ENCODE results near the gene WDR7.

DNA sequence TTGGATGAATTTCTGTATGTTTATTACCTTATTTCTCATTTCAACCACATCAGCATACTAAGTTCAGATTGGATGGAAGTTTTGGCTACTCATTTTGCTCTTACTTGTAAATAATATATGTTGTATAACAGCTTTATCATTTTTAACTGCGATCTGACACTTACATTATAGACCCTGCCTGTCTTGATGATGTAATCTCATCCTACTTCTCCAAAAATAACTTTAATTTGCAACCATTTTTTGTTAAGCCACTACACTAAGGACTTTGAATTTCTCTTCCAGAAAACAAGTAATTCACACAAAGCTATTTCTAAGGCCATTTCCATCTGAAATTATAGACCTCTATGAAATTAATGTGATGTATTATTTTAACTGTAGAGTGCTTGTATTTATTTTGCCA is 240.7 kb downstream of the WDR7 start:
- no peak for TF ChIP-seq EZH2 (optimal IDR thresholded peaks at IDR 0.05; ENCODE audit: low read depth, low read length)
- TF ChIP-seq, protein P1, sequence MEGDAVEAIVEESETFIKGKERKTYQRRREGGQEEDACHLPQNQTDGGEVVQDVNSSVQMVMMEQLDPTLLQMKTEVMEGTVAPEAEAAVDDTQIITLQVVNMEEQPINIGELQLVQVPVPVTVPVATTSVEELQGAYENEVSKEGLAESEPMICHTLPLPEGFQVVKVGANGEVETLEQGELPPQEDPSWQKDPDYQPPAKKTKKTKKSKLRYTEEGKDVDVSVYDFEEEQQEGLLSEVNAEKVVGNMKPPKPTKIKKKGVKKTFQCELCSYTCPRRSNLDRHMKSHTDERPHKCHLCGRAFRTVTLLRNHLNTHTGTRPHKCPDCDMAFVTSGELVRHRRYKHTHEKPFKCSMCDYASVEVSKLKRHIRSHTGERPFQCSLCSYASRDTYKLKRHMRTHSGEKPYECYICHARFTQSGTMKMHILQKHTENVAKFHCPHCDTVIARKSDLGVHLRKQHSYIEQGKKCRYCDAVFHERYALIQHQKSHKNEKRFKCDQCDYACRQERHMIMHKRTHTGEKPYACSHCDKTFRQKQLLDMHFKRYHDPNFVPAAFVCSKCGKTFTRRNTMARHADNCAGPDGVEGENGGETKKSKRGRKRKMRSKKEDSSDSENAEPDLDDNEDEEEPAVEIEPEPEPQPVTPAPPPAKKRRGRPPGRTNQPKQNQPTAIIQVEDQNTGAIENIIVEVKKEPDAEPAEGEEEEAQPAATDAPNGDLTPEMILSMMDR (IDR thresholded peaks at IDR 0.05; ENCODE audit: low read length) = no peak
